Stomach (tissue), 9 donors: ENCODE results near the gene KATNB1. TPM values are rescaled to one million over a fixed set of nuclear protein-coding genes. Genes with fewer than 3 reads are reported as not detected.

Source experiments
- DNase-seq, 2 donors: peaks; one replicate each; pipeline versions ENCODE4 v3.0.0 to v3.0.0-alpha.2; 2013 to 2019
- H3K27ac ChIP-seq, 5 donors: fragments of 200-600 bp in 4 of 5; sonication (generic) in 4 of 5; one replicate each; pipeline ENCODE4 v1.5.1; 2013 to 2019; ENCODE audit warnings: mild to moderate bottlenecking in 1 of 5, moderate library complexity in 1 of 5
- H3K27me3 ChIP-seq, 3 donors: fragments of 200-600 bp; sonication (generic); one replicate each; pipeline ENCODE4 v1.5.1; 2017 to 2019; ENCODE audit warnings: mixed run types in 1 of 3
- H3K36me3 ChIP-seq, 4 donors: fragments of 200-600 bp; sonication (generic); 1 replicate in 3 of 4; 2 replicates in 1 of 4; pipeline ENCODE4 v1.5.1; 2016 to 2019
- H3K4me1 ChIP-seq, 4 donors: fragments of 200-600 bp; sonication (generic); one replicate each; pipeline ENCODE4 v1.5.1; 2016 to 2019
- H3K4me3 ChIP-seq, 4 donors: fragments of 200-600 bp; sonication (generic) in 3 of 4; one replicate each; pipeline ENCODE4 v1.5.1; 2016 to 2019; ENCODE audit warnings: mild to moderate bottlenecking in 1 of 4
- H3K9me3 ChIP-seq, 4 donors: fragments of 200-600 bp; sonication (generic); one replicate each; pipeline ENCODE4 v1.5.1; 2016 to 2019
- EP300 ChIP-seq: sonication (generic); formaldehyde crosslinking; IDR thresholded peaks from one replicate; pipeline ENCODE4 v1.6.1; 2017; ENCODE audit warnings: antibody characterized with exemption
- POLR2A ChIP-seq, 4 donors: fragments of 450-650 bp; IDR thresholded peaks; one replicate each; pipeline ENCODE4 v1.6.1; 2016; ENCODE audit warnings: antibody characterized with exemption in 4 of 4, control low read depth in 2 of 4, mild to moderate bottlenecking in 1 of 4, moderate library complexity in 1 of 4
- POLR2AphosphoS5 ChIP-seq, 3 donors: sonication (generic); formaldehyde crosslinking; IDR thresholded peaks; one replicate each; pipeline ENCODE4 v1.6.1; 2016; ENCODE audit warnings: antibody characterized with exemption in 3 of 3
- WGBS, 5 donors: extraction: QIAGEN DNeasy Blood & Tissue Kit in 3 of 5; methylation state at CpG; one replicate each; pipeline versions ENCODE4 v1.1.5 to v1.1.7; 2013 to 2018; 5-methylcytosine and 5-hydroxymethylcytosine counted together
- intact Hi-C: fragments of 100-400 bp; cut with DNase I; formaldehyde crosslinking; loops from one replicate; pipeline ENCODE4 v1.15.1; 2023; ENCODE audit warnings: low total_unique reads
- polyA plus RNA-seq, 3 donors: library from polyadenylated mRNA; stranded (reverse); fragments of 200-250 nt; gene quantifications; one replicate each; pipeline ENCODE4 v1.2.3, GENCODE V29; 2013
- total RNA-seq, 5 donors: library from RNA; depleted of rRNA; stranded (reverse); fragments of >200 nt; gene quantifications; one replicate each; pipeline versions ENCODE4 v1.1.0 to v1.2.3, GENCODE V29; 2014 to 2016
- TF ChIP-seq, protein P1 (sequence below), 7 experiments: fragments of 450-650 bp in 4 of 7; fragments of 200-600 bp in 3 of 7; sonication (generic) in 3 of 7; IDR thresholded peaks; one replicate each; pipeline ENCODE4 v1.5.1; 2016 to 2019; ENCODE audit warnings: antibody characterized with exemption in 7 of 7, control low read depth in 2 of 7, mild to moderate bottlenecking in 1 of 7
- donor health status: healthy with polysubstance abuse.
- donor health status: Bipolar disorder and iron deficiency.
- donor health status: healthy.

The KATNB1 gene
- total and polyA plus RNA-seq, 8 donors, result 6.7 to 58.5 (median 13.4) TPM

GRCh38 chr16:57725554-57725953 is 10.0 kb upstream of the KATNB1 start:
- Histone ChIP-seq H3K9me3 (no peaks in the 10 kb centered on the region), H3K36me3 (no peaks in the 10 kb centered on the region), H3K4me1 (no peaks in the 10 kb centered on the region), H3K4me3 (no peak overlapping the region), H3K27me3 (peaks cover 0 to 10% (median 0%) of the 10 kb centered on the region in 3 donors), H3K27ac (no peak overlapping the region)
- WGBS, 5 donors, result 70 to 71% (median 71%) methylated on average over 5 of the region's 5 CpGs
- intact Hi-C loops, result loop anchor here (10.0 kb wide), 1 partner anchor 151 kb away; no protein-coding TSS in a partner anchor
- DNase-seq, result no peak
- TF ChIP-seq, protein P1, sequence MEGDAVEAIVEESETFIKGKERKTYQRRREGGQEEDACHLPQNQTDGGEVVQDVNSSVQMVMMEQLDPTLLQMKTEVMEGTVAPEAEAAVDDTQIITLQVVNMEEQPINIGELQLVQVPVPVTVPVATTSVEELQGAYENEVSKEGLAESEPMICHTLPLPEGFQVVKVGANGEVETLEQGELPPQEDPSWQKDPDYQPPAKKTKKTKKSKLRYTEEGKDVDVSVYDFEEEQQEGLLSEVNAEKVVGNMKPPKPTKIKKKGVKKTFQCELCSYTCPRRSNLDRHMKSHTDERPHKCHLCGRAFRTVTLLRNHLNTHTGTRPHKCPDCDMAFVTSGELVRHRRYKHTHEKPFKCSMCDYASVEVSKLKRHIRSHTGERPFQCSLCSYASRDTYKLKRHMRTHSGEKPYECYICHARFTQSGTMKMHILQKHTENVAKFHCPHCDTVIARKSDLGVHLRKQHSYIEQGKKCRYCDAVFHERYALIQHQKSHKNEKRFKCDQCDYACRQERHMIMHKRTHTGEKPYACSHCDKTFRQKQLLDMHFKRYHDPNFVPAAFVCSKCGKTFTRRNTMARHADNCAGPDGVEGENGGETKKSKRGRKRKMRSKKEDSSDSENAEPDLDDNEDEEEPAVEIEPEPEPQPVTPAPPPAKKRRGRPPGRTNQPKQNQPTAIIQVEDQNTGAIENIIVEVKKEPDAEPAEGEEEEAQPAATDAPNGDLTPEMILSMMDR (IDR thresholded peaks at IDR 0.05), result no peak

GRCh38 chr16:57725976-57726375 is 9.6 kb upstream of the KATNB1 start:
- TF ChIP-seq EP300, result no peak
- TF ChIP-seq POLR2AphosphoS5 (IDR thresholded peaks at IDR 0.05), result no peak
- TF ChIP-seq, protein P1 (IDR thresholded peaks at IDR 0.05), result no peak
- no peak for TF ChIP-seq POLR2A (IDR thresholded peaks at IDR 0.05)
- no peak overlapping the region for H3K4me3 ChIP-seq
- 89 to 94% (median 93%) methylated on average over 29 to 30 of the region's 30 CpGs for WGBS, 5 donors
- no peak for DNase-seq
- no peaks in the 10 kb centered on the region for H3K9me3 ChIP-seq
- no peak overlapping the region for H3K27ac ChIP-seq
- intact Hi-C loops, result loop anchor here (10.0 kb wide), 1 partner anchor 151 kb away; no protein-coding TSS in a partner anchor
- H3K27me3 ChIP-seq, result peaks cover 0 to 10% (median 0%) of the 10 kb centered on the region in 3 donors
- H3K36me3 ChIP-seq, result no peaks in the 10 kb centered on the region
- no peaks in the 10 kb centered on the region for H3K4me1 ChIP-seq

DNA sequence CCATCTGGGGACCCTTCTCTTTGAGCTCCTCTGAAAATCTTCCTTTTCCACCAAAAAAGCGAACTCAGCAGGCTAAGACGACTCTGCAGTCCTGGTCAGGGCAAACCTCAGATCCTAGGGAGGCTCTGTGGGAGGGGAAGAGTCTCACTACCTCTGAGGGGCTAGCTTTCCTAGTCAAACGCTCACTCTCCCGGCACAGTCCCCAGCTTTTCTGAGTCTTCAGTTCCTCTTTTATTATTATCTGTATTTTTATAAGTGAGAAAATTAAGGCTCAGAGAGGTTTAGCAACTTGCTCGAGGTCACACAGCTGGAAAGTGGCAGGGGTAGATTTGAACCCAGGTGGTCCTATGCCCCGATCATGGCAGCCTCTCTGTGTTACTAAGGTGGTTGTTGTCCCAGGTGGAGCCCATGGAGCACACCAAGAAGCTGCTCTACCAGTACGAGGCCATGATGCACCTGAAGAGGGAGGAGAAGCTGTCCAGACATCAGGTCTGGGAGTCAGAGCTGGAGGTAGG is 9.1 kb upstream of the KATNB1 start:
- TF ChIP-seq POLR2AphosphoS5 (IDR thresholded peaks at IDR 0.05), result no peak
- no peak for TF ChIP-seq POLR2A (IDR thresholded peaks at IDR 0.05)
- TF ChIP-seq, protein P1 (IDR thresholded peaks at IDR 0.05), result no peak
- TF ChIP-seq EP300, result no peak
- intact Hi-C loops, result loop anchor here (10.0 kb wide), 1 partner anchor 152 kb away; no protein-coding TSS in a partner anchor
- Histone ChIP-seq H3K9me3 (no peaks in the 10 kb centered on the region), H3K4me1 (no peaks in the 10 kb centered on the region), H3K36me3 (no peaks in the 10 kb centered on the region), H3K27me3 (peaks cover 0 to 10% (median 0%) of the 10 kb centered on the region in 3 donors), H3K4me3 (no peak overlapping the region), H3K27ac (no peak overlapping the region)
- 72 to 85% (median 77%) methylated on average over 7 of the region's 7 CpGs for WGBS, 5 donors
- no peak for DNase-seq

DNA sequence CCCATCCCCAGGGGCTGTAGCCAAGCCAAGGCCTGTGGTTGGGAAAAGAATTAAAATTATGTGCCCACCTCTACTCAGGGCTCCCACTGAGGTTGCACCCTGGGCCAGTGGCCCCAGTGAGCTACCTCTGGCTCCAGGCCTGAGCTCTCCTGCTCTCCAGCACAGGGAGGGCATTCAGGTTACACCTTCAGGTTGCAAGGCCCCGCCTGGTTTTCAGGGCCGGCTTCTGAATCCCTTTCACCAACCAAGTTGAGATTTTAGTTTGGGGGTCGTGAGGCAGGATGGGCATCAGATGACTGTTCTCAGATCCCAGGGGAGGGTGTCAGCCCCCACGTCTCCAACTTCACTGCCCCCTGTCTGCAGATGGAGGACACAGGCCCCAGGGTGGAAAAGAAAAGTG is 8.0 kb upstream of the KATNB1 start:
- no peak overlapping the region for H3K27ac ChIP-seq
- TF ChIP-seq POLR2A (IDR thresholded peaks at IDR 0.05) (no peak), POLR2AphosphoS5 (IDR thresholded peaks at IDR 0.05) (no peak), EP300 (no peak)
- TF ChIP-seq, protein P1 (IDR thresholded peaks at IDR 0.05), result no peak
- H3K4me1 ChIP-seq, result no peaks in the 10 kb centered on the region
- no peaks in the 10 kb centered on the region for H3K9me3 ChIP-seq
- WGBS, 5 donors, result 55 to 68% (median 62%) methylated on average over 4 of the region's 4 CpGs
- H3K4me3 ChIP-seq, result no peak overlapping the region
- intact Hi-C loops, result loop anchor here (10.0 kb wide), 1 partner anchor 153 kb away; no protein-coding TSS in a partner anchor
- no peaks in the 10 kb centered on the region for H3K36me3 ChIP-seq
- peaks cover 0 to 2% (median 0%) of the 10 kb centered on the region in 3 donors for H3K27me3 ChIP-seq
- no peak for DNase-seq
